MM.1S (cell line): Measurements from ENCODE around the gene LIX1.

Source experiments
- DNase-seq: peaks from one replicate; pipeline ENCODE4 v3.0.0-alpha.2; 2015
- H2AFZ ChIP-seq: fragments of 300-600 bp; sonication (generic); 2 replicates; pipeline ENCODE4 v1.6.0; 2016; ENCODE audit warnings: antibody characterized with exemption, low read length
- H3F3A ChIP-seq: fragments of 300-600 bp; sonication (generic); 2 replicates; pipeline ENCODE4 v1.6.1; 2016; ENCODE audit warnings: mild to moderate bottlenecking, antibody characterized with exemption, low read length, moderate library complexity, mixed read lengths; ENCODE audit not compliant: insufficient read depth
- H3K27ac ChIP-seq: fragments of 300-600 bp; sonication (generic); 2 replicates; pipeline ENCODE4 v1.5.1; 2016; ENCODE audit warnings: mild to moderate bottlenecking, low read length
- H3K27me3 ChIP-seq: fragments of 300-600 bp; sonication (generic); replicated peaks from 2 replicates; pipeline ENCODE4 v1.6.0; 2016; ENCODE audit warnings: low read length; ENCODE audit not compliant: insufficient read depth
- H3K36me3 ChIP-seq: fragments of 300-600 bp; sonication (generic); replicated peaks from 2 replicates; pipeline ENCODE4 v1.6.1; 2016; ENCODE audit warnings: mild to moderate bottlenecking, low read length, mixed read lengths; ENCODE audit not compliant: insufficient read depth
- H3K4me1 ChIP-seq: fragments of 300-600 bp; sonication (generic); 2 replicates; pipeline ENCODE4 v1.6.1; 2016; ENCODE audit warnings: low read length, mixed read lengths
- H3K4me2 ChIP-seq: fragments of 300-600 bp; sonication (generic); 2 replicates; pipeline ENCODE4 v1.6.0; 2016; ENCODE audit warnings: low read depth, low read length
- H3K4me3 ChIP-seq: fragments of 300-600 bp; sonication (generic); 2 replicates; pipeline ENCODE4 v1.5.1; 2016; ENCODE audit warnings: low read length, mixed read lengths
- H3K79me2 ChIP-seq: fragments of 300-600 bp; sonication (generic); 2 replicates; pipeline ENCODE4 v1.6.1; 2016; ENCODE audit warnings: mixed run types, low read length, mixed read lengths
- H3K9ac ChIP-seq: fragments of 300-600 bp; sonication (generic); 2 replicates; pipeline ENCODE4 v1.6.1; 2016; ENCODE audit warnings: low read length, mixed read lengths
- H3K9me2 ChIP-seq: fragments of 300-600 bp; sonication (generic); replicated peaks from 2 replicates; pipeline ENCODE4 v1.6.1; 2016; ENCODE audit warnings: mild to moderate bottlenecking, low read length, mixed read lengths; ENCODE audit not compliant: insufficient read depth
- H3K9me3 ChIP-seq: fragments of 300-600 bp; sonication (generic); replicated peaks from 2 replicates; pipeline ENCODE4 v1.6.1; 2016; ENCODE audit warnings: mild to moderate bottlenecking, low read length, mixed read lengths; ENCODE audit not compliant: insufficient read depth
- H4K20me1 ChIP-seq: fragments of 300-600 bp; sonication (generic); 2 replicates; pipeline ENCODE4 v1.6.1; 2016; ENCODE audit warnings: mild to moderate bottlenecking, low read length, moderate library complexity, mixed read lengths; ENCODE audit not compliant: insufficient read depth
- EZH2 ChIP-seq: fragments of 300-600 bp; sonication (generic); optimal IDR thresholded peaks from 2 replicates; pipeline ENCODE3; 2017; ENCODE audit warnings: low read depth, mild to moderate bottlenecking, antibody characterized with exemption, low read length, mixed read lengths
- EZH2phosphoT487 ChIP-seq: fragments of 300-600 bp; sonication (generic); IDR thresholded peaks from 2 replicates; pipeline ENCODE4 v1.6.1; 2018; ENCODE audit warnings: antibody characterized with exemption, low read length
- TF ChIP-seq, protein P1 (sequence below): fragments of 300-600 bp; sonication (generic); IDR thresholded peaks from 2 replicates; pipeline ENCODE4 v1.5.1; 2016; ENCODE audit warnings: antibody characterized with exemption, low read length, mixed read lengths

Gene LIX1

DNA sequence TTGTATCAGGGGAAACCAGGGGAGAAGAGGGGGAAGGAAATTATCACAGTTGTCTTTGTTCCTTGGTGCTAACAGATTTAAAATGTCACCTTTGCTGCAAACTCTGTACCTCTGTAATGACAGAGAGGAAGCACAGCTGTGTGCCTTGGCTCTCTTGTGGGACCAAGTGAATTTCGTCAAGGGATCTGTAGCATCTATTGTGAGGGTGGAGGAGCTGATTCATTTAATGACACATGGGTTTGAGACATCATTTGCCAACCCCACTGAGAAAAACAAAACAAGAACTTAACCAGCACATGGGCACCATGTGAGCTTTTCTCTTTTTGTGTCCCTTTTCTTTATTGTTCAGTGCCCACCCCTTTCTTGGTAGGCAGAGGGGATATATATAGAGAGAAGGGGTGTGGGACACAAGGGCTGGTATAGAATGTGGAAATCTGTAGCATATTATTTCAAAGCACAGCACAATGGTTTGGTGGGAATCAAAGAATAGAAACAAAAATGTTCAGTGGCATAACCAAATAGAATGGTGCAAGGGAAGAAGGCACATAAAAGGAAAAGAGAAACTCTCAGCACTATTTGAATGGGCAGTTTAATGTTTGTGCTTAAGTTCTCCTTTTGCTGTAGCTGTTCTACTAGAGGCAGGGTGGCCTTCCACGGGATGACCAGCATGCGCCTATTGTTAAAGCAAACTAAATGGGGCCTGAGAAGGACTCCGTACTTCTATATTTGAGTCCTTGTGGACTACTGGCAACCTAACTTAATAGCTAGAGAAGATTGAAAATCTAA lies 63.3 kb downstream of the LIX1 start:
- DNase-seq, result no peak
- no peaks in the 10 kb centered on the region for H3K27me3 ChIP-seq
- TF ChIP-seq EZH2 (no peak), EZH2phosphoT487 (no peak)
- TF ChIP-seq, protein P1, sequence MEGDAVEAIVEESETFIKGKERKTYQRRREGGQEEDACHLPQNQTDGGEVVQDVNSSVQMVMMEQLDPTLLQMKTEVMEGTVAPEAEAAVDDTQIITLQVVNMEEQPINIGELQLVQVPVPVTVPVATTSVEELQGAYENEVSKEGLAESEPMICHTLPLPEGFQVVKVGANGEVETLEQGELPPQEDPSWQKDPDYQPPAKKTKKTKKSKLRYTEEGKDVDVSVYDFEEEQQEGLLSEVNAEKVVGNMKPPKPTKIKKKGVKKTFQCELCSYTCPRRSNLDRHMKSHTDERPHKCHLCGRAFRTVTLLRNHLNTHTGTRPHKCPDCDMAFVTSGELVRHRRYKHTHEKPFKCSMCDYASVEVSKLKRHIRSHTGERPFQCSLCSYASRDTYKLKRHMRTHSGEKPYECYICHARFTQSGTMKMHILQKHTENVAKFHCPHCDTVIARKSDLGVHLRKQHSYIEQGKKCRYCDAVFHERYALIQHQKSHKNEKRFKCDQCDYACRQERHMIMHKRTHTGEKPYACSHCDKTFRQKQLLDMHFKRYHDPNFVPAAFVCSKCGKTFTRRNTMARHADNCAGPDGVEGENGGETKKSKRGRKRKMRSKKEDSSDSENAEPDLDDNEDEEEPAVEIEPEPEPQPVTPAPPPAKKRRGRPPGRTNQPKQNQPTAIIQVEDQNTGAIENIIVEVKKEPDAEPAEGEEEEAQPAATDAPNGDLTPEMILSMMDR, result no peak
- no peak overlapping the region for H3K27ac ChIP-seq
- H3F3A ChIP-seq, result no peaks in the 10 kb centered on the region
- no peak overlapping the region for H2AFZ ChIP-seq
- no peaks in the 10 kb centered on the region for H3K36me3 ChIP-seq
- no peaks in the 10 kb centered on the region for H3K4me1 ChIP-seq
- H3K9me2 ChIP-seq, result no peaks in the 10 kb centered on the region
- no peak overlapping the region for H3K9ac ChIP-seq
- H3K4me3 ChIP-seq, result no peak overlapping the region
- H4K20me1 ChIP-seq, result no peaks in the 10 kb centered on the region
- H3K9me3 ChIP-seq, result no peaks in the 10 kb centered on the region
- no peak overlapping the region for H3K4me2 ChIP-seq
- H3K79me2 ChIP-seq, result no peaks in the 10 kb centered on the region

- no peaks in the 10 kb centered on the region for H3F3A ChIP-seq
- H3K27ac ChIP-seq, result no peak overlapping the region
- no peak for DNase-seq
- no peaks in the 10 kb centered on the region for H3K36me3 ChIP-seq
- H3K4me3 ChIP-seq, result no peak overlapping the region
- no peaks in the 10 kb centered on the region for H3K4me1 ChIP-seq
- H3K79me2 ChIP-seq, result no peaks in the 10 kb centered on the region
- no peaks in the 10 kb centered on the region for H3K9me3 ChIP-seq
- no peaks in the 10 kb centered on the region for H3K9me2 ChIP-seq
- no peaks in the 10 kb centered on the region for H3K27me3 ChIP-seq
- no peak overlapping the region for H2AFZ ChIP-seq
- H4K20me1 ChIP-seq, result no peaks in the 10 kb centered on the region
- no peak for TF ChIP-seq EZH2
- TF ChIP-seq EZH2phosphoT487, result no peak
- TF ChIP-seq, protein P1, result no peak
- H3K9ac ChIP-seq, result no peak overlapping the region
- H3K4me2 ChIP-seq, result no peak overlapping the region
Observed at GRCh38 chr5:97077246-97077645, 65.2 kb downstream of the LIX1 start.

DNA sequence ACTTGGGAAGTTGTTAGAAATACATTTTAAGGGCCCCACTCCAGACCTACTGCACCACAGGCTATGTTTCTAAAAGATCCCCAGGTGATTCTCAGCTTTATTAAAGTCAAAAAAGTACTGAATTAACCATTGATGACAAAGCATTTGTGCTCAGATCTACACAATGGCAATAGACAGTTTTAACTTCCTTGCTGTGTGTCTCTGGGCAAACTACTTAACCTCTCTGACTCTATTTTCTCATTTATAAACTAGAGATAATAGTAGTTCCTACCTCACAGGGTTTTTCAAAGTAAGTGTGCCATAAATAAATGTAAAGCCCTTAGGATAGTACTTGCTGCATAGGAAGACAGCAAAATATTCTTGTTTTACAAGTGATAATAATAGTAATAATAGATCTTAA lies 66.3 kb downstream of the LIX1 start:
- Histone ChIP-seq H2AFZ (no peak overlapping the region), H3K27ac (no peak overlapping the region), H3F3A (no peaks in the 10 kb centered on the region), H3K9ac (no peak overlapping the region), H3K79me2 (no peaks in the 10 kb centered on the region), H3K27me3 (no peaks in the 10 kb centered on the region), H3K9me3 (no peaks in the 10 kb centered on the region), H3K4me3 (no peak overlapping the region), H3K4me2 (no peak overlapping the region), H4K20me1 (no peaks in the 10 kb centered on the region), H3K4me1 (no peaks in the 10 kb centered on the region), H3K36me3 (no peaks in the 10 kb centered on the region), H3K9me2 (no peaks in the 10 kb centered on the region)
- TF ChIP-seq EZH2phosphoT487 (no peak), EZH2 (no peak)
- TF ChIP-seq, protein P1, result no peak
- no peak for DNase-seq
